SW480 (cell line): ENCODE data around the gene AMDHD2.
"Not testable (repeated sequence)": the region's sequence is repeated elsewhere in the genome, so short reads cannot be mapped to it uniquely, and the experiment has no call there.

Experiments used
- DNase-seq: peaks from one replicate; pipeline ENCODE4 v3.0.0-alpha.2; 2016; ENCODE audit warnings: low spot score

Gene AMDHD2, protein sequence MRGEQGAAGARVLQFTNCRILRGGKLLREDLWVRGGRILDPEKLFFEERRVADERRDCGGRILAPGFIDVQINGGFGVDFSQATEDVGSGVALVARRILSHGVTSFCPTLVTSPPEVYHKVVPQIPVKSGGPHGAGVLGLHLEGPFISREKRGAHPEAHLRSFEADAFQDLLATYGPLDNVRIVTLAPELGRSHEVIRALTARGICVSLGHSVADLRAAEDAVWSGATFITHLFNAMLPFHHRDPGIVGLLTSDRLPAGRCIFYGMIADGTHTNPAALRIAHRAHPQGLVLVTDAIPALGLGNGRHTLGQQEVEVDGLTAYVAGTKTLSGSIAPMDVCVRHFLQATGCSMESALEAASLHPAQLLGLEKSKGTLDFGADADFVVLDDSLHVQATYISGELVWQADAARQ

DNA sequence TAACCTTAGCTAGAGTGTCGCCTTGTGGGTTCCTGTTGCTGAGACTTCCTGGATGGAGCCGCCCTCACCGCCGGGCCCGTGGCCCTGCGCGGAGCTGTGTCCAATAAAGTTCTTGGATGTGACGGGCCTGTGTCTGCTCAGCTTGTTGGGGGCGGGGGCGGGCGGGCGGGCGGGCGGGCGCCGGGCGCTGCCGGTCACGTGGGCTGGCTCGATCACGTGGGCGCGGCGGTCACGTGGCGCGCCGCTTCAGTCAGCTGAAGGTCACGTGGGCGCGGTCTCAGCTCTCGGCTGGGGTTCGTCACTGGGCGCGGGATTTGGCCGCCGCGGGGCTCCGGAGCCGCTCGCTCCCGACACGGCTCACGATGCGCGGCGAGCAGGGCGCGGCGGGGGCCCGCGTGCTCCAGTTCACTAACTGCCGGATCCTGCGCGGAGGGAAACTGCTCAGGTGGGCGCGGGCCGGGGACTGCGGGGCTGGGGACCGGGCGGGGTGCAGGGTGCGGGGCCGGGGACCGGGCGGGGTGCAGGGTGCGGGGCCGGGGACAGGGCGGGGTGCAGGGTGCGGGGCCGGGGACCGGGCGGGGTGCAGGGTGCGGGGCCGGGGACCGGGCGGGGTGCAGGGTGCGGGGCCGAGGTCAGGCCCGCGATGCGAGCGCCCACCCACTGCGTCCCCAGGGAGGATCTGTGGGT, at the start of gene AMDHD2:
Gene AMDHD2, plus strand, starts transcription at position 275 of the 687 bp plus-strand sequence. Its CDS starts 88 bp downstream, at position 363.
- peak; percentile 81 for DNase-seq

DNA sequence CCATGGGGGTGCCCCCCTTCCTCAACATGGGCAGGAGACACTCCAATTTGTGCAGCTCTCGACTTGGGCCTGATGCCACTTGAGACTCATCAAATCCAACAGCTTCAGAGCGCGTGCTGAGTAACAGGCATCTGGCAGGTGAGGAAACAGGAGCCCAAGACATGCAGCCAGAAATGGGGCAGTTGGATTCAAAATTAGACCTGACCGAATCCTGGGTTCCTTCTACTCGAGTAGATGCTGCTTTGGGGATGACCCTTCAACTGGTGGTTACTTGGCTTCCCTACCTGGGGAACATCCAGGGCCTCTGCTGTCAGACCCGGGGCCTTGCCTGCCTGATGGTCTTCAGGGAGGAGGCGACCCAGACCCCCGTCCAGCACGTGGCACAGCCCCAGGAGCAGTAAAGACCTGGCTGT, 49.6 kb upstream of the AMDHD2 start:
- no peak for DNase-seq

- DNase-seq: no peak
Observed at GRCh38 chr16:2471016-2471652, 49.0 kb upstream of the AMDHD2 start, which contains the start of gene NTN3. TSS of gene NTN3 (plus strand) at chr16:2471297. CDS start at chr16:2471702, 405 bp downstream.

- DNase-seq: no peak
Observed at GRCh38 chr16:2471653-2472487, 48.3 kb upstream of the AMDHD2 start.

- DNase-seq: no peak
Observed at GRCh38 chr16:2472488-2472864, 47.7 kb upstream of the AMDHD2 start.

DNA sequence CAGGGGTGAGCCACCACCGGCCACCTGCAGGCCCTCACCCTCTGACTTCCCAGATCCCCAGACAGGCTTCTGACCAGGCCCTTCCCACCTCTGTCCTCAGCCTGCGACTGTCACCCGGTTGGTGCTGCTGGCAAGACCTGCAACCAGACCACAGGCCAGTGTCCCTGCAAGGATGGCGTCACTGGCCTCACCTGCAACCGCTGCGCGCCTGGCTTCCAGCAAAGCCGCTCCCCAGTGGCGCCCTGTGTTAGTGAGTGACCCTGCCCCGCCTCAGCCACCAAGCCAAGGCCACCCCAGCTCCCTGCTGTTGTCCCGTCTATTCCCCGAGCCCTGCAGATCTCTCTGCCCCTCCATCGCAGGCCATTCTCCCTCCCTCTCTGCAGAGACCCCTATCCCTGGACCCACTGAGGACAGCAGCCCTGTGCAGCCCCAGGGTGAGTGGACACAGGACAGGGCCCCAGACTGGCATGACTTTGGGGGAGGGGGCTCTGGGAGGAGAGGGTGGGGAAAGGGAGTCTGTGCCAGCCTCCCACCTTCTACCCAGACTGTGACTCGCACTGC, 47.2 kb upstream of the AMDHD2 start:
- no peak for DNase-seq

GRCh38 chr16:2473446-2473926, 46.7 kb upstream of the AMDHD2 start:
- DNase-seq: no peak

GRCh38 chr16:2473999-2474876, 45.9 kb upstream of the AMDHD2 start:
- no peak for DNase-seq

GRCh38 chr16:2474877-2475412, 45.2 kb upstream of the AMDHD2 start, which contains the start of gene TBC1D24:
TSS of gene TBC1D24 (plus strand) at chr16:2475127. CDS start at chr16:2496149, 21,022 bp downstream.
- DNase-seq: peak; percentile 61

DNA sequence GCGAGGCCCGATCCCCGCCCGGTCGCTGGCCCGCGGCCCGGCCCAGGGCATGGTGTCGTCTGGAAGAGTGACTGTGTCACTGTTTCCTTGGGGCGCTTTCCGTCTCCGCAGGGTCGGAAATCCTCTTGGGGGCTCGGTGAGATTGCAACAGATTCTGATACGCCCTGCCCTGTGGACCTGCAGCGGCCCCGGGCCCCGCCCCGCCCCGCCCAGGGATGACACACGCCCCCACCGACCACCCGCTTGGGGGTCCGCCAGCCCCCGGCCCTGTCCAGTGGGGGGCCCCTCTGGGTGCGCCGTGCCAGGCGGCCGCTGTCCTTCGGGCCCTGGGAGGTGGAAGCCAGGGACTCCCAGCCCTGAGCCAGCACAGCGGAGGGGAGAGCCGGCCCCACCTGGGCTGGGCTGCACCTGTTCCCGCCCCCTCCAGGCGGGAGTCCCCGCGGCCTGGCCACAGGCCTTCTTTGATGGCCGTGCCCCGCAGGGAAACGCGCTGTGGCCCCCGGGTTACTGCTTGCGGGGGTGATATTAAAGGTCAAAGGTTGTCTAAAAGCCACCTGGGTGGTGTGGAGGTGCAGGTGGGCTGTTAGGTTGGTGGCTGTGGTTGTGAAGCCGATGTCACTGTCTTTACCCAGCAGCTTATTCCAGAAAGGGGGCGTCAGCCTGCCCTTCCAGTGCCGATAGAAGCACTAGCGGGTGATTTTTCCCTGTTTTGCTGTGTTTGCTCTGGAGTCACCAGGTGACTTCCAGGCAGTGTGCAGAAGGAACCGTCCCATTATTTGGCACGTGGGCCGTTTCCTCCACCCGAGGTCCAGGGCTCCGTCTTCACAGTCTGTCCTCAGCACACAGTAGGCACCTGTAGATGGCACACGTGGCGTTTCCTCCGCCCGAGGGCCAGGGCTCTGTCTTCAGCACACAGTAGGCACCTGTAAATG, 44.5 kb upstream of the AMDHD2 start:
- no peak for DNase-seq

- no peak for DNase-seq
Observed at GRCh38 chr16:2476345-2476720, 43.8 kb upstream of the AMDHD2 start.

GRCh38 chr16:2476741-2477140, 43.4 kb upstream of the AMDHD2 start:
- no peak for DNase-seq

DNA sequence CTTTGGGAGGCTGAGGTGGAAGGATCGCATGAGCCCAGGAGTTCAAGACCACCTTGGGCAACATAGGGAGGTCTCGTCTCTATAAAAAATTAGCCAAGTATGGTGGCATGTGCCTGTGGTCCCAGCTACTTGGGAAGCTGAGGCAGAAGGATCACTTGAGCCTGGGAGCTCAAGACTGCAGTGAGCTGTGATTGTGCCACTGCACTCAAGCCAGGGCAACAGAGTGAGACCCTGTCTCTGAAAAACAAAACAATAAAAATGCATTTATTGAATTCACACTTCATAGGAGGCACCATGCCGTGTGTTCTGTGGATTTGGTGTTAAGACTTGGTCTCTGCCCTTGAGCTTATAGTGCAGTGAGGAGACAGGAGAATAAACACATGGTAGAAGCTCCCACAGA, 42.8 kb upstream of the AMDHD2 start:
- DNase-seq: no peak

DNA sequence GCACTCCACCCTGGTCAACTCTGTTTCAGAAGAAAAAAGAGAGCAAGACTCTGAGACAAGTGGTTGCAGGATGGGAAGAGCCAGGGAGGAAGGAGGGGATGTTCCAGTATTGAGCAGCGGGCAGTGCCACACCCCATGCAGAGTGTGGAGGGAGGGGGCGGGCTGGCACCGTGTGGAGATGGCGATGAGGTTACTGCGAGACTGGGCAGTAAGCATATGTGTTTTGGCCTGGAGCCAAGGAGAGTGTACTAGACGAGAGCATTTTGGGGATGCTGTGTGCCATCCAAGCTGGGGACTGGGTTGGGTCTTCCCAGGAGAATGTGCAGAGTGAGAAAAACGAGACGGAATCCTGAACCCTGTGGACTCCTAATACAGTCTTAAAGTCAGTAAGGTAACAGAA, 41.9 kb upstream of the AMDHD2 start:
- no peak for DNase-seq

DNA sequence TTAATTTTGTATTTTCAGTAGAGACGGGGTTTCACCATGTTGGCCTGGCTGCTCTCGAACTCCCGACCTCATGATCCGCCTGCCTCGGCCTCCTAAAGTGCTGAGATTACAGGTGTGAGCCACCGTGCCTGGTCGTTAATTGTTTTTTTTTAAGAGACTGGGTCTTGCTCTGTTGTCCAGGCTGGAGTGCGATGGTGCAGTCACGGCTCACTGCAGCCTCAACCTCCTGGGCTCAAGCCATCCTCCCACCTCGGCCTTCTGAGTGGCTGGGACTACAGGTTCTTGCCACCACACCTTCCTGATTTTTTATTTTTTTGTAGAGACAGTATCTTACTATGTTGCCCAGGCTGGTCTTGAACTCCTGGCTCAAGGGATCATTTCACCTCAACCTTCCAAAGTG, 40.2 kb upstream of the AMDHD2 start:
- DNase-seq: not testable (repeated sequence)

GRCh38 chr16:2480948-2481347, 39.2 kb upstream of the AMDHD2 start:
- no peak for DNase-seq

DNA sequence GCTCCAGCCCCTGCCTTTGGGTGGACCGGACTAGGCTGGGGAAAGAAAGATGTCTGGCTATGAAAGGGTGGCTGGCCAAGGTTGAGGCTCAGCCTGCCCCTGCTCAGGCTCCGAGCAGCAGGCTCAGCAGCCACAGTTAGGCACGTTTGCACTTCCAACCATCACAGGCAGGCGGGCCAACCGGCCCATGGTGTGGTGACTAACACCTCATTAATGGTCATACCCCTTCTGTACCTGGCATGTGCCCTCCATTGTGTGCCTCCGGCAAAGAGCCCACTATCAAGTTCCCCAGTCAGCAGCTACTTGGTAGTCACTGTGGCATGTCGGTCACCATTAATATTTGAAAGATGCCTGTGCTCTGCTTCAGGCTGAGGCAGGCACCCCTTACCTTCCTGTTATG, 38.5 kb upstream of the AMDHD2 start:
- DNase-seq: no peak

DNA sequence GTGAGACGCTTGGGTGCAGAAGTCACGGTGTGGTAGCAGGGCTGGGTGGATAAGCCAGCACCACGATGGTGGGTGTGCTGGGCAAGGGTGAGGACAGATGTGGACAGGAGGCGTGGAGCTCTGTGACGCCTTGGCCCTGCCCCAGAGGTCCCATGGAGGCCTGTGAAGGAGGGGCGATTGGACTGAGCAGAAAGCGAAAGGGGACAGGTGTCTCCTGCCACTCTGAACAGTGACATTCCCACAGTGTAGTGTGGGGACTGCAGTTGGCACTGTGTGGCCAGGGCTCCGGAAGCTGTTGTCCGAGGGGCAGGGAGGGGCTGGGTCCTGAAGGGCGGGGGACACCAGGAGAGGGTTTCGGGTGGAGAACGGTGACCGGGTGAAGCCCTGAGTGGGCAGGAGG, 37.9 kb upstream of the AMDHD2 start:
- DNase-seq: no peak
